Panc1 (cell line): ENCODE measurements around the gene NCF1. TPM values are rescaled to one million over a fixed set of nuclear protein-coding genes. Genes with fewer than 3 reads are reported as not detected.
"Not testable (repeated sequence)": the region's sequence is repeated elsewhere in the genome, so short reads cannot be mapped to it uniquely, and the experiment has no call there.

ENCODE experiments used
- ATAC-seq: fragments of 200-7000 bp; cut with Tn5 transposase; 2 replicates; pipeline ENCODE4 v1.9.1; 2020; ENCODE audit warnings: mild to moderate bottlenecking, moderate library complexity
- BruUV-seq: library from RNA; stranded (reverse); fragments of 400-500 nt; replicated peaks from 2 replicates; lab custom pipeline; 2021; lab: Mats Ljungman, UMichigan
- CTCF ChIA-PET: fragments of 300-600 bp; sonication (Branson Sonifier 250); formaldehyde crosslinking; loops from one replicate; lab custom pipeline; 2022; ENCODE audit warnings: antibody characterized with exemption; lab: Charles Lee
- POLR2A ChIA-PET: fragments of 300-600 bp; sonication (Branson Sonifier 250); formaldehyde crosslinking; loops from one replicate; lab custom pipeline; 2022; ENCODE audit warnings: antibody characterized with exemption; lab: Charles Lee
- DNase-seq: peaks from one replicate; pipeline ENCODE4 v3.0.0-alpha.2; 2010; ENCODE audit warnings: low read depth, low spot score
- H3K27ac ChIP-seq: 2 replicates; pipeline ENCODE4 v1.5.1; 2011; ENCODE audit warnings: mild to moderate bottlenecking, low read length, inconsistent platforms
- H3K27me3 ChIP-seq: fragments of 200-500 bp; sonication (Bioruptor generic); 2 replicates; pipeline ENCODE4 v1.6.0; 2014; ENCODE audit warnings: low read length, inconsistent platforms; ENCODE audit not compliant: control insufficient read depth, insufficient read depth
- H3K36me3 ChIP-seq: fragments of 200-500 bp; sonication (Bioruptor generic); 2 replicates; pipeline ENCODE4 v1.5.1; 2014; ENCODE audit warnings: inconsistent platforms, mild to moderate bottlenecking, low read length, moderate library complexity; ENCODE audit not compliant: control insufficient read depth, insufficient read depth
- H3K4me1 ChIP-seq: 2 replicates; pipeline ENCODE4 v1.5.1; 2011; ENCODE audit warnings: inconsistent platforms, mild to moderate bottlenecking, low read length, moderate library complexity; ENCODE audit not compliant: control insufficient read depth, insufficient read depth
- H3K4me3 ChIP-seq, 2 experiments: 2 replicates each; pipeline ENCODE4 v1.5.1; 2011 to 2012; ENCODE audit warnings: low read depth in 2 of 2, low read length in 2 of 2, mild to moderate bottlenecking in 2 of 2, inconsistent platforms in 1 of 2, moderate library complexity in 1 of 2
- H3K9me3 ChIP-seq: fragments of 200-500 bp; sonication (Bioruptor generic); 2 replicates; pipeline ENCODE4 v1.5.1; 2014; ENCODE audit warnings: low read depth, mild to moderate bottlenecking, inconsistent platforms, low read length, moderate library complexity; ENCODE audit not compliant: control insufficient read depth, insufficient read depth
- in situ Hi-C: cut with HindIII; loops from 2 replicates; pipeline ENCODE4 v1.10.0; 2016; ENCODE audit warnings: low sequenced_read_pairs, low pct_unique_long_range_greater_than_20kb
- intact Hi-C: fragments of 100-400 bp; cut with micrococcal nuclease; formaldehyde crosslinking; loops from one replicate; pipeline ENCODE4 v1.10.0; 2022; ENCODE audit not compliant: unreplicated experiment
- total RNA-seq: library from RNA; stranded (reverse); gene quantifications from one replicate; pipeline ENCODE4 v1.2.1, GENCODE V29; 2021; ENCODE audit not compliant: unreplicated experiment

The NCF1 gene
- total RNA-seq, 1 experiment from 2014 or later = not detected

DNA sequence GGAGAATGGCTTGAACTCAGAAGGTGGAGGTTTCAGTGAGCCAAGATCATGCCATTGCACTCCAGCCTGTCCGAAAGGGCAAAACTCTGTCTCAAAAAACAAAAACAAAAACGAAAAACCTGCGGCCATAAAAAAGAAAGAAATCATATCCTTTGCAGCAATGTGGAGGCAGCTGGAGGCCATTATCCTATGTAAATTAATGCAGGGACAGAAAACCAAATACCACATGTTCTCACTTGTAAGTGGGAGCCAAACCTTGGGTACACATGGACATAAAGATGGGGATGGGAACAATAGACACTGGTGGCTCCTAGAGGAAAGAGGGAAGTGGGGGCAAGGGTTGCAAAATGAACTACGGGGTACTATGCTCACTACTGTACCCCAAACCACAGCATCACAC, 56.6 kb downstream of the NCF1 start:
- DNase-seq, intact Hi-C loops, H3K27ac ChIP-seq, CTCF ChIA-PET, H3K4me3 ChIP-seq, in situ Hi-C loops, H3K4me1 ChIP-seq, H3K27me3 ChIP-seq, H3K9me3 ChIP-seq, ATAC-seq, POLR2A ChIA-PET, H3K36me3 ChIP-seq: not testable (repeated sequence)
- TSS peak; percentile 51 for BruUV-seq

Other genes starting within 250 kb of the NCF1 start
- 305 TPM for gene GTF2I, start 116.3 kb upstream of the NCF1 start, total RNA-seq
- gene GTF2IRD2, start 77.6 kb downstream of the NCF1 start, total RNA-seq = 18.8 TPM
- 41.1 TPM for gene CASTOR2, start 190.7 kb downstream of the NCF1 start, total RNA-seq